H9 (cell line): ENCODE results near the gene CYP24A1. TPM values are rescaled to one million over a fixed set of nuclear protein-coding genes. Genes with fewer than 3 reads are reported as not detected.

Experiments
- DNase-seq: peaks from one replicate; pipeline ENCODE4 v3.0.0-alpha.2; 2017
- H2AFZ ChIP-seq: one replicate; pipeline ENCODE4 v1.6.1; 2013; ENCODE audit warnings: mild to moderate bottlenecking, low read length, control low read depth, moderate library complexity
- H2AK5ac ChIP-seq: 2 replicates; pipeline ENCODE4 v1.6.1; 2013; ENCODE audit warnings: low read length, control low read depth, mixed read lengths; ENCODE audit not compliant: insufficient read length
- H2BK120ac ChIP-seq: one replicate; pipeline ENCODE4 v1.6.1; 2013; ENCODE audit warnings: low read depth, mild to moderate bottlenecking, low read length, control low read depth, inconsistent platforms; ENCODE audit not compliant: poor library complexity, severe bottlenecking
- H2BK12ac ChIP-seq: 2 replicates; pipeline ENCODE4 v1.6.1; 2013; ENCODE audit warnings: low read length, control low read depth, mixed read lengths, low read depth; ENCODE audit not compliant: insufficient read length
- H2BK15ac ChIP-seq: 2 replicates; pipeline ENCODE4 v1.6.1; 2013; ENCODE audit warnings: low read depth, low read length, control low read depth
- H2BK20ac ChIP-seq: one replicate; pipeline ENCODE4 v1.6.1; 2013; ENCODE audit warnings: low read depth, mild to moderate bottlenecking, low read length, control low read depth, inconsistent platforms; ENCODE audit not compliant: poor library complexity, severe bottlenecking
- H2BK5ac ChIP-seq: 2 replicates; pipeline ENCODE4 v1.6.1; 2013; ENCODE audit warnings: low read length, control low read depth, mixed read lengths; ENCODE audit not compliant: insufficient read length
- H3K14ac ChIP-seq: 2 replicates; pipeline ENCODE4 v1.6.1; 2013; ENCODE audit warnings: low read length, control low read depth; ENCODE audit not compliant: insufficient read depth
- H3K18ac ChIP-seq: 2 replicates; pipeline ENCODE4 v1.6.1; 2013; ENCODE audit warnings: low read depth, mild to moderate bottlenecking, mixed read lengths, low read length, control low read depth; ENCODE audit not compliant: insufficient read length
- H3K23ac ChIP-seq: 2 replicates; pipeline ENCODE4 v1.6.1; 2013; ENCODE audit warnings: low read length, control low read depth, mixed read lengths, low read depth; ENCODE audit not compliant: insufficient read length
- H3K23me2 ChIP-seq: 2 replicates; pipeline ENCODE4 v1.6.1; 2013; ENCODE audit warnings: low read depth, mild to moderate bottlenecking, mixed read lengths, low read length, control low read depth; ENCODE audit not compliant: insufficient read length, poor library complexity, severe bottlenecking
- H3K27ac ChIP-seq: 2 replicates; pipeline ENCODE4 v1.5.1; 2013; ENCODE audit warnings: low read length, control low read depth, mixed read lengths, low read depth; ENCODE audit not compliant: insufficient read length
- H3K27me3 ChIP-seq: 2 replicates; pipeline ENCODE4 v1.6.1; 2013; ENCODE audit warnings: low read length, control low read depth, inconsistent platforms; ENCODE audit not compliant: insufficient read depth
- H3K4ac ChIP-seq: 2 replicates; pipeline ENCODE4 v1.6.1; 2013; ENCODE audit warnings: low read depth, mild to moderate bottlenecking, control low read depth, inconsistent platforms, low read length, moderate library complexity
- H3K4me1 ChIP-seq: 2 replicates; pipeline ENCODE4 v1.6.1; 2013; ENCODE audit warnings: low read length, control low read depth, inconsistent platforms; ENCODE audit not compliant: insufficient read depth
- H3K4me2 ChIP-seq: 2 replicates; pipeline ENCODE4 v1.6.1; 2013; ENCODE audit warnings: low read length, control low read depth, mixed read lengths; ENCODE audit not compliant: insufficient read length, insufficient read depth
- H3K56ac ChIP-seq: 2 replicates; pipeline ENCODE4 v1.6.1; 2013; ENCODE audit warnings: low read depth, mild to moderate bottlenecking, mixed read lengths, low read length, control low read depth; ENCODE audit not compliant: insufficient read length
- H3K79me1 ChIP-seq: 2 replicates; pipeline ENCODE4 v1.6.1; 2013; ENCODE audit warnings: low read depth, mild to moderate bottlenecking, moderate library complexity, low read length, control low read depth, inconsistent platforms; ENCODE audit not compliant: insufficient read depth, poor library complexity, severe bottlenecking
- H3K79me2 ChIP-seq: 2 replicates; pipeline ENCODE4 v1.6.1; 2013; ENCODE audit warnings: low read length, control low read depth, inconsistent platforms; ENCODE audit not compliant: insufficient read depth
- H3K9ac ChIP-seq: 2 replicates; pipeline ENCODE4 v1.6.1; 2013; ENCODE audit warnings: low read length, control low read depth, mixed read lengths; ENCODE audit not compliant: insufficient read length; ENCODE audit errors: extremely low read depth
- H3K9me3 ChIP-seq: one replicate; pipeline ENCODE4 v1.6.1; 2013; ENCODE audit warnings: low read depth, low read length, inconsistent platforms; ENCODE audit not compliant: control insufficient read depth
- H3T11ph ChIP-seq: one replicate; pipeline ENCODE4 v1.6.1; 2013; ENCODE audit warnings: mild to moderate bottlenecking, low read length, control low read depth, inconsistent platforms
- H4K20me1 ChIP-seq: one replicate; pipeline ENCODE4 v1.6.1; 2013; ENCODE audit not compliant: control insufficient read depth, insufficient read length, insufficient read depth
- H4K5ac ChIP-seq: 2 replicates; pipeline ENCODE4 v1.6.1; 2013; ENCODE audit warnings: low read depth, mild to moderate bottlenecking, mixed read lengths, low read length, control low read depth; ENCODE audit not compliant: insufficient read length
- H4K8ac ChIP-seq: replicated peaks from 2 replicates; pipeline ENCODE4 v1.6.1; 2013; ENCODE audit warnings: low read length, control low read depth, mixed read lengths, low read depth; ENCODE audit not compliant: insufficient read length
- H4K91ac ChIP-seq: 2 replicates; pipeline ENCODE4 v1.6.1; 2013; ENCODE audit warnings: low read depth, mild to moderate bottlenecking, moderate library complexity, mixed read lengths, low read length, control low read depth; ENCODE audit not compliant: insufficient read length
- H3K27ac Mint-ChIP-seq, 3 experiments: 2 replicates in 2 of 3; 3 replicates in 1 of 3; pipeline ENCODE4 v1.8.0; 2020 to 2021; ENCODE audit warnings: mixed read lengths in 3 of 3, mild to moderate bottlenecking in 1 of 3, moderate library complexity in 1 of 3
- H3K27me3 Mint-ChIP-seq: 2 replicates; pipeline ENCODE4 v1.8.0; 2021; ENCODE audit warnings: low read depth, mild to moderate bottlenecking, moderate library complexity, mixed read lengths
- H3K36me3 Mint-ChIP-seq, 3 experiments: 2 replicates in 2 of 3; 3 replicates in 1 of 3; pipeline ENCODE4 v1.8.0; 2020 to 2021; ENCODE audit warnings: low read depth in 3 of 3, mixed read lengths in 3 of 3; ENCODE audit not compliant: insufficient read depth in 1 of 3
- H3K4me1 Mint-ChIP-seq, 2 experiments: 2 replicates each; pipeline ENCODE4 v1.8.0; 2020; ENCODE audit warnings: mixed read lengths in 2 of 2
- H3K4me3 Mint-ChIP-seq, 2 experiments: 2 replicates in 1 of 2; 3 replicates in 1 of 2; pipeline ENCODE4 v1.8.0; 2020 to 2021; ENCODE audit warnings: mild to moderate bottlenecking in 2 of 2, mixed read lengths in 2 of 2, moderate library complexity in 1 of 2
- H3K9me3 Mint-ChIP-seq, 2 experiments: 2 replicates in 1 of 2; 3 replicates in 1 of 2; pipeline ENCODE4 v1.8.0; 2020; ENCODE audit warnings: mild to moderate bottlenecking in 2 of 2, mixed read lengths in 2 of 2, moderate library complexity in 1 of 2
- CTCF ChIP-seq: fragments of 200-600 bp; sonication (generic); conservative IDR thresholded peaks from 3 replicates; pipeline ENCODE4 v1.8.0; 2021; ENCODE audit warnings: antibody characterized with exemption, mild to moderate bottlenecking
- WGBS: extraction: QIAGEN DNeasy Blood & Tissue Kit; methylation state at CpG from one replicate; pipeline ENCODE4 v1.1.7; 2013; ENCODE audit warnings: missing lambda C conversion rate, low lambda C conversion rate, mixed read lengths; ENCODE audit not compliant: insufficient read length; ENCODE audit errors: extremely low coverage; 5-methylcytosine and 5-hydroxymethylcytosine counted together
- total RNA-seq: library from RNA; stranded (reverse); gene quantifications from 2 replicates; pipeline ENCODE4 v1.2.1, GENCODE V29; 2021

Gene CYP24A1
- total RNA-seq, 1 experiment from 2014 or later, result not detected

DNA sequence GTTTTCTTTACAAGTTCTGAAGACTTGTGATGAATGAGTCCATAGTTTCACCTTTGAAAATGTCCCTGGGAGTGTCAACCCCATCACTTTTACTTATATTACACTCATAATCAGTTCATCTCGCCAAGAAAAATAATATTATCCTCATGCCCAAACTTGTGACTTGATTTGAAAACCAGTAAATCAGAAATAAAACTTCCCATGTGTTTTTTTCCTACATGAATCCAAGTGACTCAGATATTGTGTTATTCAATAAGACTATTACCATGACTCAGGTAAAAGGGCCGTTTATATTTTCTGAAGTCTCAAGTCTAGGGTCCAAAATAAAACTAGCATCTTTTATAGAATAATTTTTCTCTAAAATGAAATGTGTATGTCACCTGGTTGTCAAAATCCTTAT, 15.8 kb upstream of the CYP24A1 start:
- Histone ChIP-seq H3K9me3 (no peaks in the 10 kb centered on the region), H3K27ac (no peak overlapping the region), H4K91ac (no peak overlapping the region), H3K56ac (no peak overlapping the region), H3K23me2 (no peaks in the 10 kb centered on the region), H2AK5ac (no peak overlapping the region), H3K79me2 (no peaks in the 10 kb centered on the region), H4K5ac (no peak overlapping the region), H2AFZ (no peak overlapping the region), H4K20me1 (no peaks in the 10 kb centered on the region), H3K14ac (no peak overlapping the region), H3K4me1 (no peaks in the 10 kb centered on the region), H3K4ac (no peak overlapping the region), H3K4me2 (no peak overlapping the region), H3K79me1 (no peaks in the 10 kb centered on the region), H3K18ac (no peak overlapping the region), H2BK5ac (no peak overlapping the region), H3K27me3 (no peaks in the 10 kb centered on the region), H3K23ac (no peak overlapping the region), H3K9ac (no peak overlapping the region), H2BK12ac (no peak overlapping the region), H3T11ph (no peak overlapping the region), H4K8ac (no peak overlapping the region), H2BK20ac (no peak overlapping the region), H2BK15ac (no peak overlapping the region), H2BK120ac (no peak overlapping the region)
- DNase-seq, result no peak
- H3K4me3 Mint-ChIP-seq, result no peak overlapping the region
- H3K36me3 Mint-ChIP-seq, result no peaks in the 10 kb centered on the region
- no peaks in the 10 kb centered on the region for H3K27me3 Mint-ChIP-seq
- no peak for TF ChIP-seq CTCF
- no peaks in the 10 kb centered on the region for H3K9me3 Mint-ChIP-seq
- H3K4me1 Mint-ChIP-seq, result no peaks in the 10 kb centered on the region
- no CpG with 5 or more reads among the region's 2 CpGs for WGBS
- no peak overlapping the region for H3K27ac Mint-ChIP-seq
